ENCODE data around the gene DPYD.

- no peak for TF ChIP-seq POLR2AphosphoS5 (IDR thresholded peaks at IDR 0.05; ENCODE audit: low read depth, low read length)
- TF ChIP-seq POU2F2 (IDR thresholded peaks at IDR 0.05; ENCODE audit: low read depth, low read length) = no peak
- no peak for TF ChIP-seq POLR2A (IDR thresholded peaks at IDR 0.05; ENCODE audit: low read depth, low read length)
- TF ChIP-seq SPI1 (IDR thresholded peaks at IDR 0.05; ENCODE audit: low read depth, low read length) = no peak
- TF ChIP-seq TAF1 (IDR thresholded peaks at IDR 0.05; ENCODE audit: low read depth, low read length) = no peak
- no peak for TF ChIP-seq PAX5 (IDR thresholded peaks at IDR 0.05; ENCODE audit: insufficient read depth, low read length, severe bottlenecking)
Measured at GRCh38 chr1:97693601-97694000, 227.2 kb downstream of the DPYD start.
